GM19035 (cell line): ENCODE data around the gene GK2.

Source experiments
- ATAC-seq: cut with Tn5 transposase; IDR thresholded peaks from one replicate; pipeline ENCODE4 v1.9.1; 2021; ENCODE audit not compliant: unreplicated experiment

The GK2 gene

GRCh38 chr4:79390890-79391289, 17.1 kb downstream of the GK2 start:
- ATAC-seq = no peak

GRCh38 chr4:79385641-79386040, 22.4 kb downstream of the GK2 start:
- ATAC-seq = no peak

GRCh38 chr4:79381161-79381560, 26.9 kb downstream of the GK2 start:
- ATAC-seq = no peak

- ATAC-seq = no peak
Measured at GRCh38 chr4:79370026-79370425, 38.0 kb downstream of the GK2 start.

- no peak for ATAC-seq
Measured at GRCh38 chr4:79367096-79367495, 40.9 kb downstream of the GK2 start.

- ATAC-seq = no peak
Measured at GRCh38 chr4:79366422-79366821, 41.6 kb downstream of the GK2 start.

- no peak for ATAC-seq
Measured at GRCh38 chr4:79364061-79364460, 44.0 kb downstream of the GK2 start.

GRCh38 chr4:79362626-79363025, 45.4 kb downstream of the GK2 start:
- ATAC-seq = no peak

- no peak for ATAC-seq
Measured at GRCh38 chr4:79360006-79360405, 48.0 kb downstream of the GK2 start.

GRCh38 chr4:79358438-79358837, 49.6 kb downstream of the GK2 start:
- ATAC-seq = no peak

GRCh38 chr4:79357365-79357764, 50.7 kb downstream of the GK2 start:
- no peak for ATAC-seq
